ENCODE results near the gene NPAS3. TPM values are rescaled to one million over a fixed set of nuclear protein-coding genes. Genes with fewer than 3 reads are reported as not detected.

The NPAS3 gene
- total RNA-seq, 1 donor from 2014 or later = 2.5 TPM

DNA sequence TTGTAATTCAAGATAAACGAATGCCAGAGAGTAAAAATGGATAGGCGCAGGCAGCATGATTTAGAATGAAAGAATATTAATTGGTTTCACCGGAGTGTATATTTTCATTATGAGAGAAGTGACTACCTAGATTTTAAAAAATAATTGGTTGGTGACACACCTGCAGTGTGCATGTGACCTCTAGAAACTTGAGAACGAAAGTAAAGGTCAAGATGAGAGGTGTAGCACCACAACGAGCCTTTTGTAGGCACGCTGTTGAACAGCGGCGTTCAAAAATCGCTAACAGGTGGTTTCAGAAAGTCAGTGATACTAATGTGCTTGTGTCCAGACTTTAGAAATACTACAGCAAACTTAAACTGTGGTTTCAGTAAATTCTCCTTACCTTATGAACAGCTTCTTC lies 123.8 kb downstream of the NPAS3 start:
- Histone ChIP-seq H3K9me3 (replicated peaks) (no peaks in the 10 kb centered on the region), H3K27me3 (ENCODE audit: low read depth) (no peaks in the 10 kb centered on the region), H3K27ac (replicated peaks) (no peak overlapping the region), H3K36me3 (no peaks in the 10 kb centered on the region), H3K4me3 (no peak overlapping the region), H3K4me1 (no peaks in the 10 kb centered on the region)
- intact Hi-C loops (cut with micrococcal nuclease) = no loop called here
- TF ChIP-seq, protein P1, sequence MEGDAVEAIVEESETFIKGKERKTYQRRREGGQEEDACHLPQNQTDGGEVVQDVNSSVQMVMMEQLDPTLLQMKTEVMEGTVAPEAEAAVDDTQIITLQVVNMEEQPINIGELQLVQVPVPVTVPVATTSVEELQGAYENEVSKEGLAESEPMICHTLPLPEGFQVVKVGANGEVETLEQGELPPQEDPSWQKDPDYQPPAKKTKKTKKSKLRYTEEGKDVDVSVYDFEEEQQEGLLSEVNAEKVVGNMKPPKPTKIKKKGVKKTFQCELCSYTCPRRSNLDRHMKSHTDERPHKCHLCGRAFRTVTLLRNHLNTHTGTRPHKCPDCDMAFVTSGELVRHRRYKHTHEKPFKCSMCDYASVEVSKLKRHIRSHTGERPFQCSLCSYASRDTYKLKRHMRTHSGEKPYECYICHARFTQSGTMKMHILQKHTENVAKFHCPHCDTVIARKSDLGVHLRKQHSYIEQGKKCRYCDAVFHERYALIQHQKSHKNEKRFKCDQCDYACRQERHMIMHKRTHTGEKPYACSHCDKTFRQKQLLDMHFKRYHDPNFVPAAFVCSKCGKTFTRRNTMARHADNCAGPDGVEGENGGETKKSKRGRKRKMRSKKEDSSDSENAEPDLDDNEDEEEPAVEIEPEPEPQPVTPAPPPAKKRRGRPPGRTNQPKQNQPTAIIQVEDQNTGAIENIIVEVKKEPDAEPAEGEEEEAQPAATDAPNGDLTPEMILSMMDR (IDR thresholded peaks at IDR 0.05; ENCODE audit: borderline replicate concordance) = no peak
- DNase-seq = no peak

DNA sequence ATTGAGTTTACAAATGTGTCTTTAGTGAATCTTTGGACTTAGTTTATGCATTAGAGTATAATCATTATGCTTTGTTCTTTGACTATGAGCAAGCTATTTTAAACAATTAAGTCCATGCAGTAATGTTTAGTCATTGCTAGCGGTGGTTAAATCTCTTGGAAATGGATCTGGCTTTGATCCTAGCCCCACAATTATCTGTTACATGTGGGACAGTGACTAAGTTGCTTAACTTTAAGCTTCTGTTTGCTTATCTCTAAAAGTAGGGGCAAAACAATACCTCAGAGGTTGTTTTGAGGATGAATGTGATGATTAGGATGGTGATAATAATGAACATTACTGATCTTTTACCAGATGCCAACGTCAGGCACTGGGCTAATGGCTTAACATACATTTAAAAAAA lies 124.2 kb downstream of the NPAS3 start:
- H3K9me3 ChIP-seq (replicated peaks) = no peaks in the 10 kb centered on the region
- H3K36me3 ChIP-seq = no peaks in the 10 kb centered on the region
- H3K4me1 ChIP-seq = no peaks in the 10 kb centered on the region
- DNase-seq = no peak
- H3K4me3 ChIP-seq = no peak overlapping the region
- TF ChIP-seq, protein P1 (IDR thresholded peaks at IDR 0.05; ENCODE audit: borderline replicate concordance) = no peak
- intact Hi-C loops (cut with micrococcal nuclease) = no loop called here
- no peaks in the 10 kb centered on the region for H3K27me3 ChIP-seq (ENCODE audit: low read depth)
- no peak overlapping the region for H3K27ac ChIP-seq (replicated peaks)

DNA sequence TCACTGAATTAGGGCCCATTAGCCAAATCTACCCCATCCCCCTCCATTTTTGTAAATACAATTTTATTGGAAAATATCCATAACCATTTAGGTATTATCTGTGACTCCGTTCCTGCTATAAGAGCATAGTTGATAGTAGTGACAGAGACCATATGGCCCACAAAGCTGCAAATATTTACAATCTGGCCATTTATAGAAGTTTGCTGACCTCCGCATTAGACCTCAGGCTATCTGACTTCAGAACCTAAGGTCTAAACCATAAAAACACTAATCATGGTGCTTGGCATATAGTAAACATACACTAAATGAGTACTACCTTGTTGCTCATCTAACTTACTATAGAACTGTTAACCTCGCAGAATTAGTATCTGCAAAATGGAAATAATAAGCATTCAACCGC lies 124.8 kb downstream of the NPAS3 start:
- Histone ChIP-seq H3K4me3 (no peak overlapping the region), H3K36me3 (no peaks in the 10 kb centered on the region), H3K27me3 (ENCODE audit: low read depth) (no peaks in the 10 kb centered on the region), H3K9me3 (replicated peaks) (no peaks in the 10 kb centered on the region), H3K4me1 (no peaks in the 10 kb centered on the region), H3K27ac (replicated peaks) (no peak overlapping the region)
- TF ChIP-seq, protein P1 (IDR thresholded peaks at IDR 0.05; ENCODE audit: borderline replicate concordance) = no peak
- DNase-seq = no peak
- intact Hi-C loops (cut with micrococcal nuclease) = no loop called here

DNA sequence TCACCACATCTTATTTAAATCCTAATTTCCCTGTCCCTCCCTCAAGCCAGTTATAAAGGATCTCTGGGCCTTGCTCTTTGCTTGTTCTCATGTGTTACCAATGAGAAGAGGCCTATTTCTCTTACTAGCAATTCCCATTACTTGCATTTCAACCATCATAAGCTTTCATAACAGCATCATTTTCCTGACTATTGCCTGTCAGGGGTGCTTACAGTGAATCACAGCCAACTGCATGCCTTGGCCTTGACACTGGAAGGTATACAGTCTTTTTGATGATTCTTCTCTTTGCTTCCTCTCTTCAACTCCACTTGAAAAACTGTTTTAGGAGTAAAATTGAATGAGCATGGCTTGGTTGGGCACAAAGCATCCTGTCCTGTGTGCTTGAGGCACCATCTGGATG lies 127.0 kb downstream of the NPAS3 start:
- no peak overlapping the region for H3K4me3 ChIP-seq
- DNase-seq = no peak
- H3K36me3 ChIP-seq = no peaks in the 10 kb centered on the region
- H3K9me3 ChIP-seq (replicated peaks) = no peaks in the 10 kb centered on the region
- H3K4me1 ChIP-seq = no peaks in the 10 kb centered on the region
- H3K27ac ChIP-seq (replicated peaks) = no peak overlapping the region
- no peaks in the 10 kb centered on the region for H3K27me3 ChIP-seq (ENCODE audit: low read depth)
- intact Hi-C loops (cut with micrococcal nuclease) = no loop called here
- TF ChIP-seq, protein P1 (IDR thresholded peaks at IDR 0.05; ENCODE audit: borderline replicate concordance) = no peak

DNA sequence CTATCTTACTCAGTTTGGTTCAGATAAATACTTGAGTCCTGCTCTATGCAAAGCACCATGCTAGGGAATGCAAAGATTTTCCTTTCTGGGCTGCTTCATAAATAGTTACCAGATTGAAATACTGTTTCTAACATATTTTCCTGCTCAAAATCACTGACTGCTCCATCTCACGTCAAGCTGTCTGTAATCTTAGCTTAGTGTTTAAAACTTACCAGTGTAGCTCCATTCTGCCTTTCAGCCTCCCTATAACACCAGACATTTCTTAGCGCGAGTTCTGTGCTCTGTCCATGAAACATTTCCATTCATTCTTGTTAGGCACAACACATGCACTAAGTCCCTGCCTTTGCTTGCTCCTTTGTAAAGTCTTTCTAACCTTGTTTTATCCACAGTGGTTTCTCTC lies 129.4 kb downstream of the NPAS3 start:
- no peaks in the 10 kb centered on the region for H3K9me3 ChIP-seq (replicated peaks)
- no peak overlapping the region for H3K4me3 ChIP-seq
- DNase-seq = no peak
- intact Hi-C loops (cut with micrococcal nuclease) = no loop called here
- H3K4me1 ChIP-seq = no peaks in the 10 kb centered on the region
- no peaks in the 10 kb centered on the region for H3K27me3 ChIP-seq (ENCODE audit: low read depth)
- no peaks in the 10 kb centered on the region for H3K36me3 ChIP-seq
- TF ChIP-seq, protein P1 (IDR thresholded peaks at IDR 0.05; ENCODE audit: borderline replicate concordance) = no peak
- no peak overlapping the region for H3K27ac ChIP-seq (replicated peaks)

DNA sequence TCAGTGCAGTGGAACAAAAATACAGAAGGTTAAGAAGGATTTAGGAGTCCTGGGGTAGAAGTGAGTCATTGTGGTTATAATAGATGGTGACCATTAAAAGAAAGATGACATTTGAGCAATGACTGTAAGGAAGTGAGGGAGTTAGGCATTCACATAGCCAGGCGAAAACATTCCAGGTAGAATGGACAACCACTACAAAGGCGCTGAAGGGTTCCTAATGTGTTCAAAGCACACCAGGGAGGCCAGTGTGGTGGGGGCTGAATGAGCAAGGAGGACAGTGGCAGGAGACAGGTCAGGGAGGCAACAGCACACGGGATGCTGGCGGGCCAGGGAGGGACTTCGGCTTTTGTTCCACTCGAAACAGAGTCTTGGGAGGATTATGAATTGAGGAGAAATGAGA lies 129.9 kb downstream of the NPAS3 start:
- H3K4me3 ChIP-seq = no peak overlapping the region
- DNase-seq = no peak
- intact Hi-C loops (cut with micrococcal nuclease) = no loop called here
- TF ChIP-seq, protein P1 (IDR thresholded peaks at IDR 0.05; ENCODE audit: borderline replicate concordance) = no peak
- no peaks in the 10 kb centered on the region for H3K4me1 ChIP-seq
- H3K9me3 ChIP-seq (replicated peaks) = no peaks in the 10 kb centered on the region
- no peak overlapping the region for H3K27ac ChIP-seq (replicated peaks)
- H3K36me3 ChIP-seq = no peaks in the 10 kb centered on the region
- no peaks in the 10 kb centered on the region for H3K27me3 ChIP-seq (ENCODE audit: low read depth)
